LHCN-M2 (cell line): ENCODE results near the gene LRCOL1. TPM values are rescaled to one million over a fixed set of nuclear protein-coding genes. Genes with fewer than 3 reads are reported as not detected.
A peak's percentile ranks its signal among the peaks of the same experiment; 100 is the strongest.

Experiments
- DNase-seq: peaks from one replicate; pipeline ENCODE4 v3.0.0-alpha.2; 2012; ENCODE audit warnings: low read depth
- total RNA-seq: library from RNA; depleted of rRNA; stranded (reverse); fragments of >200 nt; gene quantifications from 2 replicates; pipeline ENCODE4 v1.2.3, GENCODE V29; 2014

LRCOL1 gene
- total RNA-seq, 1 experiment from 2014 or later = not detected

DNA sequence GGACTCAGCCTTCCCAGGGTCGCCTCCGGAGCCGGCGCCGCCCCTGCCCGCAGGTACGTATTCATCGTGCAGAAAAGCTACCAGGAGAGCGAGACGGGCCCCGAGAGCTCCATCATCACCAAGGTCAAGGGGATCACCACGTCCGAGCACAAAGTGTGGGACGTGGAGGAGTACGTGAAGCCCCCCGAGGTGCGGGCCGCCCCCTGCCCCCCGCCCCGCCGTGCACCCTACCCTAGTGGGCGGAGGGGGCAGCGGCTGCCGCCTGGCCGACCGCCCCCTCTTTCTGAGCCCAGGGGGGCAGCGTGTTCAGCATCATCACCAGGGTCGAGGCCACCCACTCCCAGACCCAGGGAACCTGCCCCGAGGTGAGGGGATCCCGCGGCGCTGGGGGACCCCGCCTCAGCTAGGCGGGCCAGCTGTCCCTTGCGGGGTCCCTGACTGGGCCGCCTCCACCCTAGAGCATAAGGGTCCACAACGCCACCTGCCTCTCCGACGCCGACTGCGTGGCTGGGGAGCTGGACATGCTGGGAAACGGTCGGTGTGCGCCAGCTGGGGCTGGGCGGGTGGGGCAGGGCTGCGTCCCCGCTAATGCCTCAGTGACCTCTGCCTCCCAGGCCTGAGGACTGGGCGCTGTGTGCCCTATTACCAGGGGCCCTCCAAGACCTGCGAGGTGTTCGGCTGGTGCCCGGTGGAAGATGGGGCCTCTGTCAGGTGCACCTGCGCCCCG, 9.2 kb upstream of the LRCOL1 start:
- no peak for DNase-seq

GRCh38 chr12:132619071-132619385, 8.6 kb upstream of the LRCOL1 start:
- no peak for DNase-seq

- no peak for DNase-seq
Measured at GRCh38 chr12:132618683-132619043, 8.3 kb upstream of the LRCOL1 start, which contains the start of gene P2RX2. Gene P2RX2 (plus strand): TSS chr12:132618776. CDS start chr12:132618817, 41 bp downstream.

- no peak for DNase-seq
Measured at GRCh38 chr12:132617822-132618682, 7.7 kb upstream of the LRCOL1 start.

GRCh38 chr12:132617135-132617701, 6.8 kb upstream of the LRCOL1 start:
- no peak for DNase-seq

GRCh38 chr12:132615579-132616038, 5.2 kb upstream of the LRCOL1 start:
- no peak for DNase-seq

DNA sequence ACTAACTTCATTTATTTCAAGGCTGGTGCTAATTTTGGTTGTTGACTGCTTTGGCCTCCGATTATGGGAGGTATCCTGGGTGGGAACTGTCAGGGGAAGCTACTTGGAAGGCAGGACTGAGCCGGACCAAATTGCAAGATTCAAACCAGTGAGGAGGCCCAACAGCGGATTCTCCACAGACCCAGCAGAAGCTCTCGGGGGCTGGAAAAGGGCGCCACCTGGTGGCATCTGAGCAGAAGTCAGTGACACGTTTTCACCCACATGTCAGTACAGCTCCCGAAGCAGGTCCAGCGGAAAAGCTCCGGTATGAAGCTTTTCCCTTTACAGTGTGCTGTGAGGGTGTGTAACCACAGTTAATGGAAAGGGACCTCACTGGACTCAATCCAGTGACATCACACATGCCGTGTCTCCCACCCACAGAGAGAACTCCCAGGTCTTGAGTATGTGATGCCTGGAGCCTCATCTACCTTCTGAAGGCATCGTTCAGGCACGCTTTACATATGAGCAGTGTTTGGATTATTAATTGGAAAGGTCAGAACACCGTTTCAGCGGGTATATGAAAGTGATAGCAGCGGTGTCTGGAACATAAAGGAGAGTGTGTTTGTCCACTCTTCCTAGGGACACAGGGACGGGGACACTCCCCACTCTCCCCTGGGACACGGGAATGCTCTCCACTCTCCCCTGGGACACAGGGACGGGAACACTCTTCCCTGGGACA, 4.6 kb upstream of the LRCOL1 start:
- peak; percentile 71 for DNase-seq

DNA sequence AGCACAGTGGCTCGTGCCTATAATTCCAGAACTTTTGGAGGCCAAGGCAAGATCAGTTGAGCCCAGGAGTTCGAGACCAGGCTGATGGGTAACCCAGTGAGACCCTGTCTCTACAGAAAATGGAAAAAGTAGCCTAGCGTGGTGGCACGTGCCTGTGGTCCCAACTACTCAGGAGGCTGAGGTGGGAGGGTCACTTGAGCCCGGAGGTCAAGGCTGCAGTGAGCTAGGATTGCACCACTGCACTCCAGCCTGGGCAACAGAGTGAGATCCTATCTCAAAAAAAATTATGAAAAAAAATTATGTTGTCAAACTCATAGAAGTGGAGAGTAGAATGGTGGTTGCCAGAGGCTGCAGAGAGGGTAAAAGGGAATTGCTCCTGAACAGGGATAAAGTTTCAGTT, 3.6 kb upstream of the LRCOL1 start:
- DNase-seq = no peak

- DNase-seq = no peak
Measured at GRCh38 chr12:132611620-132612019, 1.2 kb upstream of the LRCOL1 start.

DNA sequence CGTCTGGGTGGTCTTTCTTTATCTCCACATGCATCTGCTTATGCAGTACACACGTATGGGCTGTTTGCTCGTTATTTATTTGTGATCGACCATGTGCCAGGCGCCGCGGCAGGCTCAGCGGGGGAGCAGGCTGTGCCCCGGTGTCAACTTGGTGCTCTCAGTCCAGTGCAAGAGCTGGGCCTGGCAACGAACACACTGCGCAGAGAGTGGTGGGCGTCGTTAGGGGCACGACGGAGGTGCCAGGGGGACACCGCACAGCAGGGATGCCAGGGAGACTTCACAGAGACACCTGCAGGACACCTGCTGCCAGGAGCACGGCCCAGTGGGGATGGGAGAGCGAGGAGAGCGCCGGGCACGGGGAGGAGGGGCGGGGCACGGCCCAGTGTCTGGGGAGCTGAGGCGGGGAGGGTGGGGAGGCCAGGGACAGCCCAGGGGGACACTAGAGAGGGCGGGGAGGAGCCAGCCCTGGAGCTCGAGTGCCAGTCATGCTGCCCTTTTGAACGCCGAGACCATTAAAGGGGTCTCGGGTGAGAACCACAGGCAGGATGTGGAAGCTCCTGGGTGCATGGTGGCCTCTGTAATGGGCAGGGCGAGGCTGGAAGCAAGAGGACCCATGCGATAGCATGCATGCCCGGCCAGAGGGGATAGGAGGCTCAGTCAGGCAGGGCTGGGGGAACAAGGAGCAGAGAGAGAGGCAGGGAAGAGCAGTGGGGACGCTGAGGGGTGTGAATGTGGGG, 652 bp upstream of the LRCOL1 start:
- no peak for DNase-seq

DNA sequence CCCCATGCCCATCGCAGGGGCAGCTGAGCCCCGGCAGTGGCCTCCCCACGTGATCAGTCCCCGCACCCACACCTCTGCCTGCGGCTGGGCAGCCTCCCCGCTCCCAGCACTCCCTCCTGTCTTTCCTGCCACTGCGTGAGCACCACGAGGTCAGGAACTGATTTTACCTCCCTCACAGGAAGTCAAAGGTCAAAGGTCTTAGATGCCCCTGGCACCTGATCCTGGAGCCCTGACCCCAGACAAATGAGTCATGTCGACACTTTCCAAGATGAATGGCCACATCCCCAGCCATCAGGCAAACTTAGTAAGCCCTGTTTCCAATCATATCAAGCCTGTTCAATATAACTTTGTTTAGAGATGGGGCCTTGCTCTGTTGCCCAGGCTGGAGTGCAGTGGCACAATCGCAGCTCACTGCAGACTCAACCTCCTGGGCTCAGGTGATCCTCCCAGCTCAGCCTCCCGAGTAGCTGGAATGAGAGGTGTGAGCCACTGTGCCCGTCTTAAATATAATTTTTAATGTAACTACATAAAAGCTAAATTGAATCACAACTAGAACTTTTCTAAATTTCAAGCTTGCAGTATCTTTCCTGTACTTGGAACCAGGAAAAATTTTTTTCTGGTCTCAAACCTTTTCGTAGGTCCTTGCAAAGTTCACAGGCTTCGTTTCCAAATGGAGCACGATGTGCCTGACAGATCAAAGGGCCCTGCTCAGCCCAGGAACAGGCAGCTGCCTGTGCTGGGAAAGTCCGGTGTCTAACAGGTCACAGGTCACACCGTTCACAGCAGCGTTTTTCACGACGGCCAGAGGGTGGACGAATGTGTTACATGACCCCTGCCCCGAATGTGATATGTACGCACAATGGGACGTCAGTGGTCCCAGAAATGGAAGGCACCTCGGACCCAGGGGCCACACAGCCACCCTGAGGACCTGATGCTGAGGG, 1.9 kb downstream of the LRCOL1 start:
- DNase-seq = no peak

- DNase-seq = no peak
Measured at GRCh38 chr12:132606927-132607326, 3.5 kb downstream of the LRCOL1 start.

DNA sequence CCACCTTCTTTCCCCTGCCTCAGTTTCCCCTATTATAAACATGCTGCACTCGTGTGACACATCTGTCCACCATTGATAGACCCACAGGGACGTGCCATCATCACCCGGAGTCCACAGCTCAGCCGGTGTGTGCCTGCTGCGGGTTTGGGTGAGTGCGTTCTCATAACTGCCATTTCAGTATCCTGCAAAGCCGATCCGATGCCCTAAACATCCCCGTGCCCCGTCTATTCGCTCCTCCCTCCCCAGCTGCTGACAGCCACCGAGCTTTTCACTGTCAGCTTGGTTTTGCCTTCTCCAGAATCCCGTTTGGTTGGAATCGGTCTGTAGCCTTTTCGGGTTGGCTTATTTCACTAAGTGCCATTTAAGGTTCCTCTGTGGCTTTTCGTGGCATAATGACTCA, 3.9 kb downstream of the LRCOL1 start:
- DNase-seq = peak; percentile 25

- DNase-seq = no peak
Measured at GRCh38 chr12:132605892-132606291, 4.5 kb downstream of the LRCOL1 start.

DNA sequence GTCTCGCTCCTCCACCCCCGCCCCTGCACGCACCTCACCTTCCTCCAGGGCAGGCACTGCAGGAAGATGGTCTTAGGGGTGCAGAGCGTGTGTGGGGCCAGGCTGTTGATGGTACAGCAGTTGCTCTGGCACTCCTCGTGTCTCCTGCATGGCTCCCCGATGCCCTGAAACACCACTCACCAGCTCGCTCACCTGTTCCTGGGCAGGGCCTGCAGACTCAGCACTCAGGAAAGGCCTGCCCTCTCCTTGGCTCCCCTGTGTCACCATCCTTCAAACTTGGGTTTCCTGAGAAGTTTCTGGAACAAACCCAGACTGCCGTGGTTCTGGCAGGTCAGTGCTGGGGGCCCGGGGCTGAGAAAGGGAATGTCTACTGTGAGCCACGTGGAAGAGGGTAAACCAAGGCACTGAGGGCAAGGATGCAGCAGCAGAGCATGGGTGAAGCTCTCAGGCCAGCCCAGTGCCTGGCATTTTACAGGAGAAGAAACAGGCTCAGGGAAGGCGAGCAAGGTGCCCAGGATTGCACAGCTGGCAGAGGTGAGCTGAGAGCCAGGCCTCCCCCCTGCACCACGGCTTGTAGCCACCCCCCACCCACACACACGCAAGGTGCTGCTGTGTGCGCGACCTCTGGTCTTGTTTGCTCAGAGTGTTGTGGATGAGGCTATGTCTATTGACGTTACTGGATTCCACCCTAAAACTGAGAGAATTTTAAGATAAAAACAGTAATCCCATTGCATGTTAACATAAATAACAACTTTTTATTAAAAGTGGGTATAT, 5.5 kb downstream of the LRCOL1 start:
- no peak for DNase-seq

- DNase-seq = no peak
Measured at GRCh38 chr12:132604151-132604618, 6.2 kb downstream of the LRCOL1 start.

- DNase-seq = no peak
Measured at GRCh38 chr12:132603240-132604150, 6.9 kb downstream of the LRCOL1 start.
